ENCODE measurements around the gene LARGE1.
"Not testable (repeated sequence)": the region's sequence is repeated elsewhere in the genome, so short reads cannot be mapped to it uniquely, and the experiment has no call there.

LARGE1 gene

GRCh38 chr22:33569018-33569417, 351.3 kb downstream of the LARGE1 start:
- no peak overlapping the region for H3K27ac ChIP-seq (ENCODE audit: low read depth, low read length)
- no peaks in the 10 kb centered on the region for H3K36me3 ChIP-seq (ENCODE audit: insufficient read depth, low read length)

DNA sequence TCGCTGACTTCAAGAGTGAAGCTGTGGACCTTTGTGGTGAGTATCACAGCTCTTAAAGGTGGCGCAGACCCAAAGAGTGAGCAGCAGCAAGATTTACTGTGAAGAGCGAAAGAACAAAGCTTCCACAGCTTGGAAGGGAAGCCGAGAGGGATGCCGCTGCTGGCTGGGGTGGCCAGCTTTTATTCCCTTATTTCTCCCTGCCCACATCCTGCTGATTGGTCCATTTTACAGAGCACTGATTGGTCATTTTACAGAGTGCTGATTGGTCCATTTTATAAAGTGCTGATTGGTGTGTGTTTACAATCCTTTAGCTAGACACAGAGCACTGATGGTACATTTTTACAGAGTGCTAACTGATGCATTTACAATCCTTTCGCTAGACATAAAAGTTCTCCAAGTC, 353.8 kb downstream of the LARGE1 start:
- H3K9me3 ChIP-seq (ENCODE audit: low read length); H3K4me1 ChIP-seq (ENCODE audit: insufficient read depth, low read length); H3K9ac ChIP-seq (ENCODE audit: low read length); H3K27me3 ChIP-seq (ENCODE audit: control insufficient read depth in 1 of 2, insufficient read depth in 2 of 2, low read length in 2 of 2); H3K27ac ChIP-seq (ENCODE audit: low read depth, low read length); H3K4me3 ChIP-seq (ENCODE audit: low read depth in 1 of 2, low read length in 2 of 2): not testable (repeated sequence)
- H3K36me3 ChIP-seq (ENCODE audit: insufficient read depth, low read length) = peaks cover 12% of the 10 kb centered on the region

More at GRCh38 chr22:33569018-33569417, 351.3 kb downstream of the LARGE1 start:
- Histone ChIP-seq H3K9ac (ENCODE audit: low read length) (no peak overlapping the region), H3K9me3 (ENCODE audit: low read length) (no peaks in the 10 kb centered on the region), H3K4me1 (ENCODE audit: insufficient read depth, low read length) (peaks cover 7% of the 10 kb centered on the region), H3K4me3 (ENCODE audit: low read depth in 1 of 2, low read length in 2 of 2) (no peak overlapping the region), H3K27me3 (ENCODE audit: control insufficient read depth in 1 of 2, insufficient read depth in 2 of 2, low read length in 2 of 2) (no peaks in the 10 kb centered on the region)

DNA sequence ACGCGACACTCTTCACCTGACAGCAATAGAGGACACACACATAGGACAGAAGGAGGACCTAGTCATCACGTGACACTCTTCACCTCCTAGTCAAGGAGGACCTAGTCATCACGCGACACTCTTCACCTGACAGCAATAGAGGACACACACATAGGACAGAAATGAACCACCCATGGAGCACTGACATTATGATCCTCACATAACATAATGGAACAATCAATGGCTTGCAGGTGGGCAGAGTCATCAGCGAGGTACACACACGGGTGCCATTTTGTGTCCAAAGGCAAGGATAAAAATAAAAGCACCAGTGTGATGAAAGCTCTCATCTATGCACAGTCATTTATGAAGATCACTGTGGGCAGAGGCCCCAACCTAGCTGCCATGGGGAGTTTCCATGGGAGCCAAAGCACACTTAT, 354.7 kb downstream of the LARGE1 start:
- peaks cover 7% of the 10 kb centered on the region for H3K4me1 ChIP-seq (ENCODE audit: insufficient read depth, low read length)
- no peaks in the 10 kb centered on the region for H3K27me3 ChIP-seq (ENCODE audit: control insufficient read depth in 1 of 2, insufficient read depth in 2 of 2, low read length in 2 of 2)
- H3K4me3 ChIP-seq (ENCODE audit: low read depth in 1 of 2, low read length in 2 of 2) = no peak overlapping the region
- H3K27ac ChIP-seq (ENCODE audit: low read depth, low read length) = no peak overlapping the region
- no peak overlapping the region for H3K9ac ChIP-seq (ENCODE audit: low read length)
- H3K9me3 ChIP-seq (ENCODE audit: low read length) = no peaks in the 10 kb centered on the region
- H3K36me3 ChIP-seq (ENCODE audit: insufficient read depth, low read length) = peaks cover 12% of the 10 kb centered on the region

GRCh38 chr22:33564683-33565082, 355.6 kb downstream of the LARGE1 start:
- H3K36me3 ChIP-seq (ENCODE audit: insufficient read depth, low read length) = peaks cover 12% of the 10 kb centered on the region
- H3K4me3 ChIP-seq (ENCODE audit: low read depth in 1 of 2, low read length in 2 of 2) = no peak overlapping the region
- no peak overlapping the region for H3K27ac ChIP-seq (ENCODE audit: low read depth, low read length)
- H3K27me3 ChIP-seq (ENCODE audit: control insufficient read depth in 1 of 2, insufficient read depth in 2 of 2, low read length in 2 of 2) = no peaks in the 10 kb centered on the region
- no peaks in the 10 kb centered on the region for H3K9me3 ChIP-seq (ENCODE audit: low read length)
- H3K9ac ChIP-seq (ENCODE audit: low read length) = no peak overlapping the region
- peaks cover 7% of the 10 kb centered on the region for H3K4me1 ChIP-seq (ENCODE audit: insufficient read depth, low read length)

DNA sequence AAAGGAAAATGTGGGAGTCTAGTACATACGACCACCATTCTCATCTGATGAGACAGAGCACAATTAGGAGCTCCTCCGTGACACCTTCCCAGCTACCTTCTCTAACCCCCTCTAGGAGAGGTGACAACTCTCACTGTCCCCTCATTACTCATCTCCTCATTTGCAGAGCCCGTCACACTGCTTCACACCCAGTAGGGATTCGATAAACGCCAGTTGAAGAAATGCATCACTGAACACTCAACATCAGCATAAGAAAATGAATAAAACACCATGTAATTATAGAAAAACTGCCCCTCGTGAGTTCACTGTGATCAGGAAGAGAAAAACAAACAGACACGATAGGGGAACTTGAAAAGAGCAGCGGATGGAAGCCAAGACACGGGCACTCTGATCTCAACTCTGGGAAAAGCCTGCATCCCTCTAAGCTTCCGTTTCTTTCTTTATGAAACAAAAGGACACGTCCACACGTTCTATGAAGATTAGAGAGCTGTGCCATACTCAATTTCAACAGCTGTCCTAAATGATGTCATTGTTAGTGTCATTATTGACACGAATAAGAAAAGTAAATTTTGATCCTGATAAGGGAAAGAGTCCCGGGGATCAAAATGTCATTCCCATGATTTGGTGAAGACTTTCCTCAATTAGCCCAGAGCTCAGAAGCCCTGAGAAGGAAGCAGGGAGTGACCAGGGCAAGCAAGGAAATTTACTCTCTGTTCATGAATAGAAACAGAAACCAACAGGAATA, 356.9 kb downstream of the LARGE1 start:
- Histone ChIP-seq H3K9me3 (ENCODE audit: low read length) (no peaks in the 10 kb centered on the region), H3K27me3 (ENCODE audit: control insufficient read depth in 1 of 2, insufficient read depth in 2 of 2, low read length in 2 of 2) (no peaks in the 10 kb centered on the region), H3K9ac (ENCODE audit: low read length) (no peak overlapping the region), H3K4me1 (ENCODE audit: insufficient read depth, low read length) (no peaks in the 10 kb centered on the region), H3K27ac (ENCODE audit: low read depth, low read length) (no peak overlapping the region), H3K4me3 (ENCODE audit: low read depth in 1 of 2, low read length in 2 of 2) (no peak overlapping the region), H3K36me3 (ENCODE audit: insufficient read depth, low read length) (peaks cover 12% of the 10 kb centered on the region)

GRCh38 chr22:33562501-33562900, 357.8 kb downstream of the LARGE1 start:
- no peak overlapping the region for H3K27ac ChIP-seq (ENCODE audit: low read depth, low read length)

DNA sequence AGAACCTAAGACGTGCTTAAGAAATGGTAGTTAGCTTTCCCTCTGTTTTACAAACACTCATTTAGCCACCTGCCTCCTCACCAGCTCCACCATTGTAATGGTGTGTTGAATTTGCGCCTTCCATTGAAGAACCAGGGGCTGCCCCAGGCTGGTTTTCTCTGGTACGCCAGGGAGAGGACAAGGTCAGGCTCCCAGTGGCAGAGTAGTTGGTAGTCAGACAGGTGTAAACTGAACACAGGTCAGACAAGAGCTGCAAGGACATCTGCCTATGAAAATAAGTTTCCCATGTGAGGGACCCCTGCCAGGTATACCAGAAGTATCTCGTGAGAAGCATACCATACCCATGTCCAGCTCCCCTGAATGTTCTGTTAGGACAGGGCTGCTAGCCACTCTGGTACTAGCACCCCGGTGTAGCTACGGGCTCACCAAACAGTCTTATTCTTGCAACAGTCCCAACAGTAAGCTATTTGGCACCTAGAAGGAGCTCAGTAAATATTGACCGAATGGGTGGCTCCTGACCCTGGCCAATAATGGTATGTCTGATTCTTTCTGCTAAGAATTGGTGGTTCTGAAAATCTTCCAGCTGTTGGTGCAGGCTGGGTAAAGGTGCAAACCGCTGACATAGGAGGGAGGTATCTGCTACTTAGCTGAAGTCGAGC, 359.0 kb downstream of the LARGE1 start:
- Histone ChIP-seq H3K9me3 (ENCODE audit: low read length) (no peaks in the 10 kb centered on the region), H3K9ac (ENCODE audit: low read length) (no peak overlapping the region), H3K27me3 (ENCODE audit: control insufficient read depth in 1 of 2, insufficient read depth in 2 of 2, low read length in 2 of 2) (no peaks in the 10 kb centered on the region), H3K27ac (ENCODE audit: low read depth, low read length) (no peak overlapping the region), H3K4me3 (ENCODE audit: low read depth in 1 of 2, low read length in 2 of 2) (no peak overlapping the region), H3K36me3 (ENCODE audit: insufficient read depth, low read length) (peaks cover 12% of the 10 kb centered on the region), H3K4me1 (ENCODE audit: insufficient read depth, low read length) (no peaks in the 10 kb centered on the region)

More at GRCh38 chr22:33562501-33562900, 357.8 kb downstream of the LARGE1 start:
- Histone ChIP-seq H3K27me3 (ENCODE audit: control insufficient read depth in 1 of 2, insufficient read depth in 2 of 2, low read length in 2 of 2) (no peaks in the 10 kb centered on the region), H3K4me3 (ENCODE audit: low read depth in 1 of 2, low read length in 2 of 2) (no peak overlapping the region), H3K36me3 (ENCODE audit: insufficient read depth, low read length) (peaks cover 12% of the 10 kb centered on the region), H3K9ac (ENCODE audit: low read length) (no peak overlapping the region), H3K4me1 (ENCODE audit: insufficient read depth, low read length) (no peaks in the 10 kb centered on the region), H3K9me3 (ENCODE audit: low read length) (no peaks in the 10 kb centered on the region)

- Histone ChIP-seq H3K36me3 (ENCODE audit: insufficient read depth, low read length) (peaks cover 9% of the 10 kb centered on the region), H3K9me3 (ENCODE audit: low read length) (no peaks in the 10 kb centered on the region), H3K4me1 (ENCODE audit: insufficient read depth, low read length) (no peaks in the 10 kb centered on the region), H3K4me3 (ENCODE audit: low read depth in 1 of 2, low read length in 2 of 2) (no peak overlapping the region), H3K27me3 (ENCODE audit: control insufficient read depth in 1 of 2, insufficient read depth in 2 of 2, low read length in 2 of 2) (no peaks in the 10 kb centered on the region), H3K9ac (ENCODE audit: low read length) (no peak overlapping the region), H3K27ac (ENCODE audit: low read depth, low read length) (no peak overlapping the region)
These were observed 362.4 kb downstream of the LARGE1 start for GRCh38 chr22:33557836-33558235.

DNA sequence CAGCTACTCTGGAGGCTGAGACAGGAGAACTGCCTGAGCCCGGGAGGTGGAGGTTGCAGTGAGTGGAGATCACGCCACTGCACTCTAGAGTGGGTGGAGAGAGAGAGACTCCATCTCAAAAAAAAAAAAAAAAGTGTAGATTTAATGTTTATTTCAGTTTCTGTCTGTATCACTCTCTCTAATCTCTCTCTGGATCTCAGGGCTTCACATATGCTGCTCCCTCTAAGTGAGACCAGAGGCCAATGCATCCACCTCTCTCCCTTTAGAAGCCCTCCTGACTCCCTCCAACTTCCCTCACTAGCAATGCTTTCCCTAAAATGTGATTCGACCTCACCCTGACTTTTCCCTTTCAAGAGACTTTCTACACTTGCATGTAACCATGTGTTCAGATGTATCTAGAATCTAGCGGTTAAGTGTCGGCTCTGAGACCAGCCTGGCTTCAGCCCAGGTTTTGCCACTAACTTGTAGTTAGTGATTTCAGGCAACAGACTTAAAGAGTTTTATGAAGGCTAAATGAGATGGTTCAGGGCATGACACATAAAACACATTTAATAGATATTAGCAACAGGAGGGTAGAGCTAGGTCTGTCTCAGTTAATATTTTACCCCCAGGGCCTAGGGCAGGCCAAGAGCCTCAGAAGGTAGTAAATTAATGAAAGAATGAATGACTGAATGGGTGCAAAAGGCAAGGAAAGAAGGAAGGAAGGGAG, 364.3 kb downstream of the LARGE1 start:
- Histone ChIP-seq H3K27ac (ENCODE audit: low read depth, low read length) (no peak overlapping the region), H3K36me3 (ENCODE audit: insufficient read depth, low read length) (no peaks in the 10 kb centered on the region), H3K27me3 (ENCODE audit: control insufficient read depth in 1 of 2, insufficient read depth in 2 of 2, low read length in 2 of 2) (no peaks in the 10 kb centered on the region)

DNA sequence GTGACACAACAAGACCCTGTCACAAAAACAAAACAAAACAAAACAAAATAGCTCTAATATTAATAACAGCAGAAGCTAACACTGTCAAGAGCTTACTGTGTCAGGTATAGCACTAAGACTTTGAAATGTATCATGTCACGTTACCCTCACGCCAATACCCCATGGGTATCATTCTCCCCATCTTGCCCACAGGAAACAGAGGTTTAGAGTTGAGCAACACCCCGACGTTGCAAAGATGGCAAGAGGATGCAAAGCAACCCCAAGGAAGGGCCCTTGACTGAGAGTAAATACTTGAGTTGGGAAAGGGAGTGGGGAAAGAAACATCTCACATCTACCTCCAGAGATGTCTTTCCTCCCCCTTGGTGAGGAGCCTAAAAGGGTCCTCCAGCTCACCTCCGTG, 366.8 kb downstream of the LARGE1 start:
- H3K4me3 ChIP-seq (ENCODE audit: low read depth in 1 of 2, low read length in 2 of 2) = no peak overlapping the region
- no peak overlapping the region for H3K9ac ChIP-seq (ENCODE audit: low read length)
- H3K4me1 ChIP-seq (ENCODE audit: insufficient read depth, low read length) = no peaks in the 10 kb centered on the region
- H3K9me3 ChIP-seq (ENCODE audit: low read length) = no peaks in the 10 kb centered on the region
- H3K27ac ChIP-seq (ENCODE audit: low read depth, low read length) = no peak overlapping the region
- no peaks in the 10 kb centered on the region for H3K27me3 ChIP-seq (ENCODE audit: control insufficient read depth in 1 of 2, insufficient read depth in 2 of 2, low read length in 2 of 2)
- H3K36me3 ChIP-seq (ENCODE audit: insufficient read depth, low read length) = no peaks in the 10 kb centered on the region

More for the DNA sequence above, 364.3 kb downstream of the LARGE1 start:
- Histone ChIP-seq H3K4me1 (ENCODE audit: insufficient read depth, low read length) (no peaks in the 10 kb centered on the region), H3K9me3 (ENCODE audit: low read length) (no peaks in the 10 kb centered on the region), H3K9ac (ENCODE audit: low read length) (no peak overlapping the region), H3K4me3 (ENCODE audit: low read depth in 1 of 2, low read length in 2 of 2) (no peak overlapping the region)

DNA sequence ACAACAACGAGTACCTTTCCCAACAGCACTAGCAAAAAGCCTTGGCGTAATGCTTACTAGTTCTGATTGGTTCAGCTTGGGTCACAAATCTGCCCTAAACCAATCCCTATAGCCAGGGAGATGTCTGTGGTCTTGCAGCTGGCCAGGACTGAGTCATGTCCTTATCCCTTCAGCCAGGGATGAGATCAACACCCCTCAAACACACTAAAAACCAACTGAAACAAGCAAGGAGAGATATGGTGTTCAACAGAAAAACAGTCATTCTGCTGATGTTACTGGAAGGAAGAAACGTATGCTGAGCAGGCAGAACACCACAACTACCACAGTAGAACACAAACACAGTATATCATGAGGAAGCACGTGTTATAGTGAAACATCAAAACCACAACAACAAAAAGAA, 375.6 kb downstream of the LARGE1 start:
- no peak overlapping the region for H3K9ac ChIP-seq (ENCODE audit: low read length)
- no peak overlapping the region for H3K27ac ChIP-seq (ENCODE audit: low read depth, low read length)

More for the DNA sequence above, 375.6 kb downstream of the LARGE1 start:
- H3K4me3 ChIP-seq (ENCODE audit: low read depth in 1 of 2, low read length in 2 of 2) = no peak overlapping the region
- peaks cover 17% of the 10 kb centered on the region for H3K4me1 ChIP-seq (ENCODE audit: insufficient read depth, low read length)
- no peaks in the 10 kb centered on the region for H3K36me3 ChIP-seq (ENCODE audit: insufficient read depth, low read length)
- no peaks in the 10 kb centered on the region for H3K9me3 ChIP-seq (ENCODE audit: low read length)
- no peaks in the 10 kb centered on the region for H3K27me3 ChIP-seq (ENCODE audit: control insufficient read depth in 1 of 2, insufficient read depth in 2 of 2, low read length in 2 of 2)
